ENCODE data around the gene AP3D1. TPM values are rescaled to one million over a fixed set of nuclear protein-coding genes. Genes with fewer than 3 reads are reported as not detected.

Gene AP3D1
- total and polyA plus RNA-seq, 10 donors: 32.8 to 112 (median 96.2) TPM

DNA sequence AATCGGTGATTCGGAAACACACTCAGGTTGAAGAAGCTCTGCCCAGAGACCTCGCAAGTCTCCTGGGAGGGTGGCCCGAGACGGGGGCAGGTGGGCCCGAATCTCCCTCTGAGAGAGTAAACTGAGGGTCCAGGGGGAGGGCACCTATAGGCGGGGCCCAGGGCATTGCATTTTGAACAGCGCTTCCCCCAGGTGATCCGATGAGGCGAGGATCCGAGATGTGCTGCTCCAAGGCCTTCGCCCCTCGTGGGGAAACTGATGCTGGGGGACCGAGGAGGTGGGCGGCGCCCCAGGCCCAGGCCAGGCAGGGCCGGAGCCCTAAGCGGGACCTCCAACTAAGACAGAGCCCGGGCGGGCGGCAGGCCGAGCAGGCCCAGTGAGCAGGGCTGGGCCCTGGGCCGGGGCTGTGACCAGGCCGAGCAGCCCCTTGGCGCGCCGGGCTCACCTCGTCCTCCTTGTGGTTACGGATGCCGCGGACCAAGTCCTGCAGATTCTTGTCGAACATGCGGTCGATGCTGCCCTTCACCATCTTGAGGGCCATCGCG, 500 bp downstream of the AP3D1 start:
- no peaks in the 10 kb centered on the region for H3K9me3 ChIP-seq
- peaks cover 0 to 22% (median 0%) of the 10 kb centered on the region in 6 donors for H3K36me3 ChIP-seq
- peak overlapping the region; percentile 51 to 93 (median 90) for H3K27ac ChIP-seq
- peaks cover 14 to 69% (median 57%) of the 10 kb centered on the region in 6 donors for H3K4me1 ChIP-seq
- no peaks in the 10 kb centered on the region for H3K27me3 ChIP-seq (replicated peaks in 1 of 7)
- DNase-seq: peak; percentile 90
- WGBS, 5 donors: 0 to 2% (median 0%) methylated on average over 6 to 36 of the region's 36 CpGs
- intact Hi-C loops (cut with DNase I; ENCODE audit: low total_unique reads): no loop called here
- H3K4me3 ChIP-seq: peak overlapping the region; percentile 86 to 100 (median 96)
- TF ChIP-seq POLR2AphosphoS5 (IDR thresholded peaks at IDR 0.05): no peak
- TF ChIP-seq POLR2A (IDR thresholded peaks at IDR 0.05): no peak
- TF ChIP-seq, protein P1, sequence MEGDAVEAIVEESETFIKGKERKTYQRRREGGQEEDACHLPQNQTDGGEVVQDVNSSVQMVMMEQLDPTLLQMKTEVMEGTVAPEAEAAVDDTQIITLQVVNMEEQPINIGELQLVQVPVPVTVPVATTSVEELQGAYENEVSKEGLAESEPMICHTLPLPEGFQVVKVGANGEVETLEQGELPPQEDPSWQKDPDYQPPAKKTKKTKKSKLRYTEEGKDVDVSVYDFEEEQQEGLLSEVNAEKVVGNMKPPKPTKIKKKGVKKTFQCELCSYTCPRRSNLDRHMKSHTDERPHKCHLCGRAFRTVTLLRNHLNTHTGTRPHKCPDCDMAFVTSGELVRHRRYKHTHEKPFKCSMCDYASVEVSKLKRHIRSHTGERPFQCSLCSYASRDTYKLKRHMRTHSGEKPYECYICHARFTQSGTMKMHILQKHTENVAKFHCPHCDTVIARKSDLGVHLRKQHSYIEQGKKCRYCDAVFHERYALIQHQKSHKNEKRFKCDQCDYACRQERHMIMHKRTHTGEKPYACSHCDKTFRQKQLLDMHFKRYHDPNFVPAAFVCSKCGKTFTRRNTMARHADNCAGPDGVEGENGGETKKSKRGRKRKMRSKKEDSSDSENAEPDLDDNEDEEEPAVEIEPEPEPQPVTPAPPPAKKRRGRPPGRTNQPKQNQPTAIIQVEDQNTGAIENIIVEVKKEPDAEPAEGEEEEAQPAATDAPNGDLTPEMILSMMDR (IDR thresholded peaks at IDR 0.05 in 8 of 11, conservative IDR thresholded peaks at IDR 0.05 in 3 of 11): no peak

DNA sequence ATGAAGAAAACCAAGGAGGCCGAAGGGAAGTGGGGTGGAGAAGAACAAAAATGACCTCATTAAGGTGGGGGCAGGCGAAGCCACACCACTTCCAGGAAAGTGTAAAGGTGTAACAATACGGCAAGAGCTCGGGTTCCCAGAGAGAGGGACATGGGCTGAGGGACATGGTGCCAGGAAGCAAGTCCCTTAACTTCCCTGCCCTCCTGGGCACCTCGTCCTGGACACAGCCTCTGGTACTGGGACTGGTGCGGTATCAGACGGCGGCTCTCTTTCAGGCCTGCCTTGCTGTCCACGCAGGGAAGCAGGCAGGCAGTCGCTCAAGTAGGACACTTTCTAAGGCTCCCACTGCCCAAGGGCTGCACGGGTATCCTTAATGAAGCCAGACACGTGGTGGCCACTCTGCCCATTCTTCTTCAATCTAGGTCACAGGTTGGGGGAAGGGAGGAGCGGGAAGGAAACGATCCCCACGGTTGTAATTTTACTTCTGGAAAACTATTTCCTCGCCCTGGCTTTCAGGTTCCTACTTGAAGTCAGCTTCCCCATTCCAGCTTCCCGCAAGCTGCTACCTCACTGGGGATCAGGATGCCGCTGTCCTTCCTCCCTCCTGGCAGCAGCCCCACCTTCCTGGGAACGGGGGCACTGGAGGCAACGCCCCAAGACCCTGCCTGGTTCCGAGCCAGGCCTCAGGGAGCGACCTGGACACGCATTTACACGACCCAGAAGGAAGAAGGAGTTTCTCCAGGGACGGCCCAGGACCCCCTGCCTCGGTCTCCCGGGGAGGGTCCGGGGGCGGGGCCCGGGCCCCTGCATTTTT, 1.2 kb downstream of the AP3D1 start:
- TF ChIP-seq POLR2AphosphoS5 (IDR thresholded peaks at IDR 0.05): no peak
- intact Hi-C loops (cut with DNase I; ENCODE audit: low total_unique reads): no loop called here
- peak overlapping the region; percentile 51 to 93 (median 90) for H3K27ac ChIP-seq
- DNase-seq: peak; percentile 80
- peaks cover 19 to 69% (median 59%) of the 10 kb centered on the region in 6 donors for H3K4me1 ChIP-seq
- peak overlapping the region; percentile 86 to 100 (median 96) for H3K4me3 ChIP-seq
- 16 to 24% (median 17%) methylated on average over 29 to 30 of the region's 30 CpGs for WGBS, 5 donors
- no peaks in the 10 kb centered on the region for H3K27me3 ChIP-seq (replicated peaks in 1 of 7)
- no peaks in the 10 kb centered on the region for H3K9me3 ChIP-seq
- H3K36me3 ChIP-seq: peaks cover 0 to 29% (median 2%) of the 10 kb centered on the region in 6 donors

DNA sequence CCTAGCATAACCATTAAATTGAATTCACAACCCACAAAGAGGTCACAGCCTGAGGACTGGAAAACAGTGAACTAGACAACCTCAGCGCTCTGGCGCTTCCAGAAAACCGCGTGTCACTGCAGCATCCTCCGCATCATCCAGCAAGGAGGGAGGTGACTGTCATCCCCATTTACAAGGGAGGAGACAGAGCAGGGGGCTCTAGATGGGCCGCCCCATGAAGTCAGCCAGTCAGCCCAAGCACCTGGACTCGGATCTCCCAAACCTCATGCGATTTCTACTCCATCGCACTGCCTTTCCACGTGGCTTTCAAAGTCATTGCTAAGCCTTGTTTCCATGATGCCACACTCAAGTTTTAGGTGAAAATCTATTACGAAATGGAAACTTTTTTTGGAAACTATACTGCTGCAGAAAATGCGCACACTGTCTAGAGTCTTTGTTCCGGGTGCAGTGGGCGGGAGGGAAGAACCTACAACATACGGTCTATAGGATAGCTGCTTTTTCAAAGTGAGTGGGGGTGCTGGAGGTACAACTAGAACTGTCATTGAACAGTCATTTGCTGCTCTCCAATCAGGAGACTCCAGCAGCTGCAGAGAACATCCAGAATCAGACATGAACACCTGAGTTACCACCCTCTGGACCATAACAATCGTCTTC, 2.8 kb downstream of the AP3D1 start:
- WGBS, 5 donors: 76 to 85% (median 80%) methylated on average over 16 of the region's 16 CpGs
- Histone ChIP-seq H3K4me3 (no peak overlapping the region), H3K9me3 (no peaks in the 10 kb centered on the region), H3K27ac (peak overlapping the region in 3 of 8 donors; percentile 15 to 91 (median 24)), H3K36me3 (peaks cover 0 to 41% (median 3%) of the 10 kb centered on the region in 6 donors), H3K4me1 (peaks cover 19 to 84% (median 68%) of the 10 kb centered on the region in 6 donors), H3K27me3 (replicated peaks in 1 of 7) (no peaks in the 10 kb centered on the region)
- intact Hi-C loops (cut with DNase I; ENCODE audit: low total_unique reads): no loop called here
- DNase-seq: no peak
- TF ChIP-seq POLR2A (IDR thresholded peaks at IDR 0.05): no peak
- TF ChIP-seq POLR2AphosphoS5 (IDR thresholded peaks at IDR 0.05): no peak
- TF ChIP-seq, protein P1 (IDR thresholded peaks at IDR 0.05 in 8 of 11, conservative IDR thresholded peaks at IDR 0.05 in 3 of 11): no peak

DNA sequence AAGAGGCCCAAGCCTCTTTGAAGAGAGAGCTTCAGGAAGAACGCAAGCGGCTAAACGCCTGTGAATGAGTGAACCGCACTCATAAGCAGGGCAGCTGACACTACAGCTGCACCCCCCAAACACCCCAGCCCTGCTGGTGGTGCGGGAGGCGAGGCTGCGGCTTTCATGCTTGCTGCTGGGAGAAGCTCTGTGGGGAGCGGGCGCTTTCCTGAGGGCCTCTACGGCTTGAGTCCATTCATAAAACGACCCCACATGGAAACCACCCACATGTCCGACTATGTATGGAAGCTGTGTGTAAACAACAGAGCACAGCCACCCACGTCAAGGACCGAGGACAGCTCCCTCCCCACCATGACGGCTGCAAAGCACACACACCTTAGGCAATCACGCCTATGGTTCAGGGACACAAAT, 5.5 kb downstream of the AP3D1 start:
- no peak overlapping the region for H3K27ac ChIP-seq
- no peaks in the 10 kb centered on the region for H3K27me3 ChIP-seq (replicated peaks in 1 of 7)
- TF ChIP-seq POLR2A (IDR thresholded peaks at IDR 0.05) (no peak), POLR2AphosphoS5 (IDR thresholded peaks at IDR 0.05) (no peak)
- TF ChIP-seq, protein P1 (IDR thresholded peaks at IDR 0.05 in 8 of 11, conservative IDR thresholded peaks at IDR 0.05 in 3 of 11): no peak
- no peak for DNase-seq
- no peak overlapping the region for H3K4me3 ChIP-seq
- H3K4me1 ChIP-seq: peaks cover 19 to 95% (median 66%) of the 10 kb centered on the region in 6 donors
- 69 to 83% (median 77%) methylated on average over 12 to 16 of the region's 16 CpGs for WGBS, 5 donors
- H3K9me3 ChIP-seq: no peaks in the 10 kb centered on the region
- H3K36me3 ChIP-seq: peaks cover 0 to 56% (median 3%) of the 10 kb centered on the region in 6 donors
- intact Hi-C loops (cut with DNase I; ENCODE audit: low total_unique reads): no loop called here

All from spleen (tissue), 11 donors.